Mesenchymal stem cell (in vitro differentiated cells and primary cell): ENCODE measurements around the gene FIGNL2.

ENCODE experiments used
- DNase-seq: peaks from one replicate; pipeline ENCODE4 v3.0.0-alpha.2; 2013
- H2AFZ ChIP-seq: one replicate; pipeline ENCODE4 v1.6.1; 2013; ENCODE audit warnings: low read depth, mild to moderate bottlenecking, control low read depth, inconsistent platforms, low read length, moderate library complexity
- H2AK5ac ChIP-seq: 2 replicates; pipeline ENCODE4 v1.6.1; 2013; ENCODE audit warnings: low read length, moderate library complexity, mild to moderate bottlenecking, inconsistent platforms; ENCODE audit not compliant: severe bottlenecking
- H2BK120ac ChIP-seq: one replicate; pipeline ENCODE4 v1.6.1; 2013; ENCODE audit warnings: low read depth, mild to moderate bottlenecking, inconsistent platforms, low read length, moderate library complexity
- H2BK12ac ChIP-seq, 2 experiments: one replicate each; pipeline ENCODE4 v1.6.1; 2013; ENCODE audit warnings: inconsistent platforms in 2 of 2, low read length in 2 of 2, mild to moderate bottlenecking in 2 of 2, moderate library complexity in 2 of 2, control low read depth in 1 of 2
- H2BK15ac ChIP-seq: one replicate; pipeline ENCODE4 v1.6.1; 2013; ENCODE audit warnings: mild to moderate bottlenecking, low read depth, inconsistent platforms; ENCODE audit not compliant: poor library complexity, severe bottlenecking
- H2BK5ac ChIP-seq: 2 replicates; pipeline ENCODE4 v1.6.1; 2013; ENCODE audit warnings: low read depth, mild to moderate bottlenecking, low read length, control low read depth, inconsistent platforms; ENCODE audit not compliant: poor library complexity, severe bottlenecking
- H3K14ac ChIP-seq, 2 experiments: one replicate each; pipeline ENCODE4 v1.6.1; 2013; ENCODE audit warnings: inconsistent platforms in 2 of 2, low read length in 2 of 2, control low read depth in 1 of 2, mild to moderate bottlenecking in 1 of 2, moderate library complexity in 1 of 2
- H3K18ac ChIP-seq, 2 experiments: one replicate each; pipeline ENCODE4 v1.6.1; 2013; ENCODE audit warnings: inconsistent platforms in 2 of 2, low read length in 2 of 2, control low read depth in 1 of 2, low read depth in 1 of 2, mild to moderate bottlenecking in 1 of 2
- H3K23ac ChIP-seq, 2 experiments: one replicate each; pipeline ENCODE4 v1.6.1; 2013; ENCODE audit warnings: inconsistent platforms in 2 of 2, low read length in 2 of 2, mild to moderate bottlenecking in 2 of 2, moderate library complexity in 2 of 2, control low read depth in 1 of 2
- H3K27ac ChIP-seq: 2 replicates; pipeline ENCODE4 v1.5.1; 2013; ENCODE audit warnings: mild to moderate bottlenecking, moderate library complexity, low read length, control low read depth, inconsistent platforms; ENCODE audit not compliant: poor library complexity, severe bottlenecking
- H3K27me3 ChIP-seq, 2 experiments: 2 replicates each; pipeline versions ENCODE4 v1.6.1 to v1.7.0; 2013; ENCODE audit warnings: low read length in 2 of 2, mild to moderate bottlenecking in 2 of 2, moderate library complexity in 2 of 2, control low read depth in 1 of 2, inconsistent platforms in 1 of 2; ENCODE audit not compliant: control insufficient read depth in 1 of 2, insufficient read depth in 1 of 2
- H3K36me3 ChIP-seq, 2 experiments: 2 replicates each; pipeline versions ENCODE4 v1.6.1 to v1.7.0; 2013; ENCODE audit warnings: low read length in 2 of 2, control low read depth in 1 of 2, inconsistent platforms in 1 of 2, low read depth in 1 of 2, mild to moderate bottlenecking in 1 of 2; ENCODE audit not compliant: insufficient read depth in 2 of 2, control insufficient read depth in 1 of 2
- H3K4ac ChIP-seq, 2 experiments: one replicate each; pipeline ENCODE4 v1.6.1; 2013; ENCODE audit warnings: inconsistent platforms in 2 of 2, low read length in 2 of 2, mild to moderate bottlenecking in 2 of 2, moderate library complexity in 2 of 2, control low read depth in 1 of 2, low read depth in 1 of 2
- H3K4me1 ChIP-seq: 2 replicates; pipeline ENCODE4 v1.6.1; 2013; ENCODE audit warnings: low read depth, low read length, control low read depth; ENCODE audit not compliant: control insufficient read depth, insufficient read depth
- H3K4me2 ChIP-seq: 2 replicates; pipeline ENCODE4 v1.6.1; 2013; ENCODE audit warnings: low read length, mild to moderate bottlenecking, inconsistent platforms; ENCODE audit not compliant: poor library complexity, severe bottlenecking
- H3K4me3 ChIP-seq, 2 experiments: 2 replicates each; pipeline versions ENCODE4 v1.5.1 to v1.7.0; 2013; ENCODE audit warnings: low read length in 2 of 2, mild to moderate bottlenecking in 2 of 2, control low read depth in 1 of 2, low read depth in 1 of 2; ENCODE audit not compliant: insufficient read depth in 1 of 2
- H3K79me1 ChIP-seq: replicated peaks from 2 replicates; pipeline ENCODE4 v1.6.1; 2013; ENCODE audit warnings: mild to moderate bottlenecking, control low read depth, low read length, inconsistent platforms; ENCODE audit not compliant: poor library complexity, severe bottlenecking
- H3K9ac ChIP-seq: 2 replicates; pipeline ENCODE4 v1.7.0; 2013; ENCODE audit warnings: mild to moderate bottlenecking, low read length, moderate library complexity
- H3K9me3 ChIP-seq: 2 replicates; pipeline ENCODE4 v1.7.0; 2013; ENCODE audit warnings: mild to moderate bottlenecking, low read length; ENCODE audit not compliant: control insufficient read depth
- H4K8ac ChIP-seq: one replicate; pipeline ENCODE4 v1.6.1; 2013; ENCODE audit warnings: inconsistent platforms, mild to moderate bottlenecking, low read length, moderate library complexity
- H4K91ac ChIP-seq: one replicate; pipeline ENCODE4 v1.6.1; 2013; ENCODE audit warnings: mild to moderate bottlenecking, low read length, inconsistent platforms
- WGBS: methylation state at CpG from one replicate; pipeline ENCODE4 v1.1.7; 2013; ENCODE audit warnings: mixed read lengths; 5-methylcytosine and 5-hydroxymethylcytosine counted together

Gene FIGNL2

GRCh38 chr12:51868821-51869495 is 20.4 kb upstream of the FIGNL2 start:
- Histone ChIP-seq H2AFZ (peak overlapping the region; percentile 91), H3K23ac (peak overlapping the region; percentile 30 to 86), H3K79me1 (no peaks in the 10 kb centered on the region), H3K27ac (no peak overlapping the region), H2BK5ac (no peak overlapping the region), H4K91ac (peak overlapping the region; percentile 60), H2BK12ac (peak overlapping the region; percentile 8 to 34), H3K4me1 (peaks cover 23% of the 10 kb centered on the region), H4K8ac (peak overlapping the region; percentile 63), H3K4me3 (peak overlapping the region; percentile 49 to 76), H3K36me3 (no peaks in the 10 kb centered on the region), H2BK15ac (peak overlapping the region; percentile 44), H3K27me3 (peaks cover 49 to 66% of the 10 kb centered on the region in 2 experiments), H3K18ac (peak overlapping the region; percentile 56 to 89), H2BK120ac (peak overlapping the region; percentile 50), H3K9me3 (no peaks in the 10 kb centered on the region), H3K4me2 (peak overlapping the region; percentile 97), H2AK5ac (no peak overlapping the region), H3K4ac (peak overlapping the region; percentile 17 to 61), H3K9ac (peak overlapping the region; percentile 77), H3K14ac (peak overlapping the region in 1 of 2 experiments; percentile 78)
- DNase-seq = peak; percentile 26
- WGBS = 2% methylated on average over 52 of the region's 67 CpGs

- H3K27ac ChIP-seq = no peak overlapping the region
- no peak overlapping the region for H2AFZ ChIP-seq
Measured at GRCh38 chr12:51867796-51868428, 19.4 kb upstream of the FIGNL2 start.

GRCh38 chr12:51867371-51867770 is 18.9 kb upstream of the FIGNL2 start:
- Histone ChIP-seq H2BK12ac (no peak overlapping the region), H3K4me3 (no peak overlapping the region), H3K14ac (no peak overlapping the region), H2BK120ac (no peak overlapping the region), H3K9me3 (no peaks in the 10 kb centered on the region), H2BK15ac (no peak overlapping the region), H3K27me3 (peaks cover 46 to 65% of the 10 kb centered on the region in 2 experiments), H3K18ac (no peak overlapping the region), H4K91ac (no peak overlapping the region), H3K4ac (no peak overlapping the region), H3K4me2 (no peak overlapping the region), H3K4me1 (peaks cover 33% of the 10 kb centered on the region), H2AFZ (no peak overlapping the region), H3K9ac (no peak overlapping the region), H2AK5ac (no peak overlapping the region), H3K36me3 (no peaks in the 10 kb centered on the region), H4K8ac (no peak overlapping the region), H3K79me1 (no peaks in the 10 kb centered on the region), H3K23ac (no peak overlapping the region), H2BK5ac (no peak overlapping the region), H3K27ac (no peak overlapping the region)
- DNase-seq = no peak

More at GRCh38 chr12:51867796-51868428, 19.4 kb upstream of the FIGNL2 start:
- no peak overlapping the region for H2AK5ac ChIP-seq
- H3K4me2 ChIP-seq = no peak overlapping the region
- no peaks in the 10 kb centered on the region for H3K79me1 ChIP-seq
- H2BK5ac ChIP-seq = no peak overlapping the region
- no peaks in the 10 kb centered on the region for H3K9me3 ChIP-seq
- no peaks in the 10 kb centered on the region for H3K36me3 ChIP-seq
- no peak overlapping the region for H3K4me3 ChIP-seq
- peaks cover 32% of the 10 kb centered on the region for H3K4me1 ChIP-seq
- no peak overlapping the region for H2BK15ac ChIP-seq
- peak overlapping the region in 1 of 2 experiments; percentile 44 for H3K4ac ChIP-seq
- H3K14ac ChIP-seq = no peak overlapping the region
- no peak for DNase-seq
- no peak overlapping the region for H2BK120ac ChIP-seq
- H3K9ac ChIP-seq = no peak overlapping the region
- H2BK12ac ChIP-seq = no peak overlapping the region
- H4K8ac ChIP-seq = no peak overlapping the region
- 96% methylated on average over 12 of the region's 12 CpGs for WGBS
- H3K27me3 ChIP-seq = peaks cover 49 to 62% of the 10 kb centered on the region in 2 experiments
- no peak overlapping the region for H3K23ac ChIP-seq
- H3K18ac ChIP-seq = no peak overlapping the region
- H4K91ac ChIP-seq = no peak overlapping the region

GRCh38 chr12:51866762-51867161 is 18.2 kb upstream of the FIGNL2 start:
- Histone ChIP-seq H3K4me2 (no peak overlapping the region), H2BK5ac (no peak overlapping the region), H3K18ac (no peak overlapping the region), H3K27ac (no peak overlapping the region), H3K27me3 (peaks cover 49 to 70% of the 10 kb centered on the region in 2 experiments), H4K8ac (no peak overlapping the region), H3K79me1 (no peaks in the 10 kb centered on the region), H3K4me3 (no peak overlapping the region), H2BK120ac (no peak overlapping the region), H3K23ac (no peak overlapping the region), H2BK15ac (no peak overlapping the region), H2AK5ac (no peak overlapping the region), H2BK12ac (no peak overlapping the region), H3K4me1 (peaks cover 33% of the 10 kb centered on the region), H3K4ac (no peak overlapping the region), H3K14ac (no peak overlapping the region), H4K91ac (no peak overlapping the region), H2AFZ (no peak overlapping the region), H3K9me3 (no peaks in the 10 kb centered on the region), H3K9ac (no peak overlapping the region), H3K36me3 (no peaks in the 10 kb centered on the region)
- WGBS = 100% methylated on average over 4 of the region's 8 CpGs
- no peak for DNase-seq
